GM12878 (cell line): ENCODE data around the gene TTC32.

Source experiments
- ETV6 ChIP-seq, 2 experiments: fragments of 450-650 bp in 1 of 2; IDR thresholded peaks in 1 of 2; conservative IDR thresholded peaks in 1 of 2; 2 replicates each; pipeline ENCODE4 v1.6.1; 2014; ENCODE audit warnings: antibody characterized with exemption in 1 of 2, borderline replicate concordance in 1 of 2, low read depth in 1 of 2, mild to moderate bottlenecking in 1 of 2, moderate library complexity in 1 of 2
- FOS ChIP-seq: IDR thresholded peaks from 3 replicates; pipeline ENCODE4 v1.6.1; 2011; ENCODE audit warnings: borderline replicate concordance; ENCODE audit not compliant: insufficient read length; ENCODE audit errors: extremely low read depth

- TF ChIP-seq FOS: no peak
- TF ChIP-seq ETV6 (conservative IDR thresholded peaks at IDR 0.05 in 1 of 2, IDR thresholded peaks at IDR 0.05 in 1 of 2; ENCODE audit: borderline replicate concordance in 1 of 2, low read depth in 1 of 2): no peak
Measured at GRCh38 chr2:19900931-19901441, 797 bp downstream of the TTC32 start.
